MM.1S (cell line): ENCODE measurements around the gene TMEFF2.

Experiments
- DNase-seq: peaks from one replicate; pipeline ENCODE4 v3.0.0-alpha.2; 2015
- H2AFZ ChIP-seq: fragments of 300-600 bp; sonication (generic); 2 replicates; pipeline ENCODE4 v1.6.0; 2016; ENCODE audit warnings: antibody characterized with exemption, low read length
- H3F3A ChIP-seq: fragments of 300-600 bp; sonication (generic); 2 replicates; pipeline ENCODE4 v1.6.1; 2016; ENCODE audit warnings: mild to moderate bottlenecking, antibody characterized with exemption, low read length, moderate library complexity, mixed read lengths; ENCODE audit not compliant: insufficient read depth
- H3K27ac ChIP-seq: fragments of 300-600 bp; sonication (generic); 2 replicates; pipeline ENCODE4 v1.5.1; 2016; ENCODE audit warnings: mild to moderate bottlenecking, low read length
- H3K27me3 ChIP-seq: fragments of 300-600 bp; sonication (generic); replicated peaks from 2 replicates; pipeline ENCODE4 v1.6.0; 2016; ENCODE audit warnings: low read length; ENCODE audit not compliant: insufficient read depth
- H3K36me3 ChIP-seq: fragments of 300-600 bp; sonication (generic); replicated peaks from 2 replicates; pipeline ENCODE4 v1.6.1; 2016; ENCODE audit warnings: mild to moderate bottlenecking, low read length, mixed read lengths; ENCODE audit not compliant: insufficient read depth
- H3K4me1 ChIP-seq: fragments of 300-600 bp; sonication (generic); 2 replicates; pipeline ENCODE4 v1.6.1; 2016; ENCODE audit warnings: low read length, mixed read lengths
- H3K4me2 ChIP-seq: fragments of 300-600 bp; sonication (generic); 2 replicates; pipeline ENCODE4 v1.6.0; 2016; ENCODE audit warnings: low read depth, low read length
- H3K4me3 ChIP-seq: fragments of 300-600 bp; sonication (generic); 2 replicates; pipeline ENCODE4 v1.5.1; 2016; ENCODE audit warnings: low read length, mixed read lengths
- H3K79me2 ChIP-seq: fragments of 300-600 bp; sonication (generic); 2 replicates; pipeline ENCODE4 v1.6.1; 2016; ENCODE audit warnings: mixed run types, low read length, mixed read lengths
- H3K9ac ChIP-seq: fragments of 300-600 bp; sonication (generic); 2 replicates; pipeline ENCODE4 v1.6.1; 2016; ENCODE audit warnings: low read length, mixed read lengths
- H3K9me2 ChIP-seq: fragments of 300-600 bp; sonication (generic); replicated peaks from 2 replicates; pipeline ENCODE4 v1.6.1; 2016; ENCODE audit warnings: mild to moderate bottlenecking, low read length, mixed read lengths; ENCODE audit not compliant: insufficient read depth
- H3K9me3 ChIP-seq: fragments of 300-600 bp; sonication (generic); replicated peaks from 2 replicates; pipeline ENCODE4 v1.6.1; 2016; ENCODE audit warnings: mild to moderate bottlenecking, low read length, mixed read lengths; ENCODE audit not compliant: insufficient read depth
- H4K20me1 ChIP-seq: fragments of 300-600 bp; sonication (generic); 2 replicates; pipeline ENCODE4 v1.6.1; 2016; ENCODE audit warnings: mild to moderate bottlenecking, low read length, moderate library complexity, mixed read lengths; ENCODE audit not compliant: insufficient read depth
- EZH2 ChIP-seq: fragments of 300-600 bp; sonication (generic); optimal IDR thresholded peaks from 2 replicates; pipeline ENCODE3; 2017; ENCODE audit warnings: low read depth, mild to moderate bottlenecking, antibody characterized with exemption, low read length, mixed read lengths
- EZH2phosphoT487 ChIP-seq: fragments of 300-600 bp; sonication (generic); IDR thresholded peaks from 2 replicates; pipeline ENCODE4 v1.6.1; 2018; ENCODE audit warnings: antibody characterized with exemption, low read length
- TF ChIP-seq, protein P1 (sequence below): fragments of 300-600 bp; sonication (generic); IDR thresholded peaks from 2 replicates; pipeline ENCODE4 v1.5.1; 2016; ENCODE audit warnings: antibody characterized with exemption, low read length, mixed read lengths

Gene TMEFF2

DNA sequence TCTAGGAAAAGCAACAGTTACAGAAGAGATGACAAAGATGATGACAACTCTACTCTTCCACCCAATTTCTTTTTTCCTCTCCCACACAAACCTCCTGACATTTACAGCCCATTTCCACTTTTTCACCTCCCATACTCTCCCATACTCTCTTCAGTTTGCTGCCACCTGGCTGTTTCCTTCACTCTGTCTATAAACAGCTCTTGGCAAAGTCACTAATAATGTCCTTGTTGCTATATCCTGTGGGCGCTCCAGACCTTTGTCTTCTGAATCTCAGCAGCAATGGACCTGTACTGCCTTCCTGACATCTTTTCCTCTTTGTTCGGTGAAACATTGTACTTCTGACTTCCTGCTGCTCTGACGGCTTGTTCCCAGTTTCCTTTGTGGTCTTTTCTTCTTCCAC lies 287.2 kb downstream of the TMEFF2 start:
- Histone ChIP-seq H3K9ac (no peak overlapping the region), H3K4me1 (no peaks in the 10 kb centered on the region), H3F3A (no peaks in the 10 kb centered on the region), H3K4me2 (no peak overlapping the region), H3K9me2 (no peaks in the 10 kb centered on the region), H3K9me3 (no peaks in the 10 kb centered on the region), H3K36me3 (no peaks in the 10 kb centered on the region), H3K4me3 (no peak overlapping the region), H3K27ac (no peak overlapping the region), H2AFZ (no peak overlapping the region), H3K27me3 (no peaks in the 10 kb centered on the region), H3K79me2 (no peaks in the 10 kb centered on the region), H4K20me1 (no peaks in the 10 kb centered on the region)
- DNase-seq: no peak
- TF ChIP-seq, protein P1, sequence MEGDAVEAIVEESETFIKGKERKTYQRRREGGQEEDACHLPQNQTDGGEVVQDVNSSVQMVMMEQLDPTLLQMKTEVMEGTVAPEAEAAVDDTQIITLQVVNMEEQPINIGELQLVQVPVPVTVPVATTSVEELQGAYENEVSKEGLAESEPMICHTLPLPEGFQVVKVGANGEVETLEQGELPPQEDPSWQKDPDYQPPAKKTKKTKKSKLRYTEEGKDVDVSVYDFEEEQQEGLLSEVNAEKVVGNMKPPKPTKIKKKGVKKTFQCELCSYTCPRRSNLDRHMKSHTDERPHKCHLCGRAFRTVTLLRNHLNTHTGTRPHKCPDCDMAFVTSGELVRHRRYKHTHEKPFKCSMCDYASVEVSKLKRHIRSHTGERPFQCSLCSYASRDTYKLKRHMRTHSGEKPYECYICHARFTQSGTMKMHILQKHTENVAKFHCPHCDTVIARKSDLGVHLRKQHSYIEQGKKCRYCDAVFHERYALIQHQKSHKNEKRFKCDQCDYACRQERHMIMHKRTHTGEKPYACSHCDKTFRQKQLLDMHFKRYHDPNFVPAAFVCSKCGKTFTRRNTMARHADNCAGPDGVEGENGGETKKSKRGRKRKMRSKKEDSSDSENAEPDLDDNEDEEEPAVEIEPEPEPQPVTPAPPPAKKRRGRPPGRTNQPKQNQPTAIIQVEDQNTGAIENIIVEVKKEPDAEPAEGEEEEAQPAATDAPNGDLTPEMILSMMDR: no peak
- TF ChIP-seq EZH2 (no peak), EZH2phosphoT487 (no peak)

DNA sequence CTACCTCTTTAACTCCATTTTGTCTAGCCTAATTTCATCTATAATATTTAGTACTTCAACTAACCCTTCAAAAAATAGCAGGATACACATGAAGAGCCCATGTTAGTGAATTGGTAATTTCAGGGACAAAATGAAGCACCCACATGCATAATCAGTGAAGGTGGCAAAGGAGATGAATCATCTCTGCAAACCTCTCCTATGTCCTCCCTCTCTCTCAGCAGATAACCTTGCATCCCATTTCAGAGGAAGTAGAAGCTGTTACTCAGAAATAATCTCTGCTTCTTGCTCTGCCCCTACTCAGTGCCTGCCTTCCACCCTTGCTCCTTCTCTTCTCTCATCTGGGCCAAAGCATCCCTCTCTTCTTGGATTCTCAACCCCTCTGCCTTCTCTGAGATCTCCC lies 287.6 kb downstream of the TMEFF2 start:
- Histone ChIP-seq H3K4me1 (no peaks in the 10 kb centered on the region), H3K27me3 (no peaks in the 10 kb centered on the region), H3K36me3 (no peaks in the 10 kb centered on the region), H3K4me2 (no peak overlapping the region), H3F3A (no peaks in the 10 kb centered on the region), H3K4me3 (no peak overlapping the region), H3K9ac (no peak overlapping the region), H3K79me2 (no peaks in the 10 kb centered on the region), H3K9me3 (no peaks in the 10 kb centered on the region), H4K20me1 (no peaks in the 10 kb centered on the region), H2AFZ (no peak overlapping the region), H3K27ac (no peak overlapping the region), H3K9me2 (no peaks in the 10 kb centered on the region)
- no peak for DNase-seq
- TF ChIP-seq, protein P1: no peak
- TF ChIP-seq EZH2phosphoT487 (no peak), EZH2 (no peak)

DNA sequence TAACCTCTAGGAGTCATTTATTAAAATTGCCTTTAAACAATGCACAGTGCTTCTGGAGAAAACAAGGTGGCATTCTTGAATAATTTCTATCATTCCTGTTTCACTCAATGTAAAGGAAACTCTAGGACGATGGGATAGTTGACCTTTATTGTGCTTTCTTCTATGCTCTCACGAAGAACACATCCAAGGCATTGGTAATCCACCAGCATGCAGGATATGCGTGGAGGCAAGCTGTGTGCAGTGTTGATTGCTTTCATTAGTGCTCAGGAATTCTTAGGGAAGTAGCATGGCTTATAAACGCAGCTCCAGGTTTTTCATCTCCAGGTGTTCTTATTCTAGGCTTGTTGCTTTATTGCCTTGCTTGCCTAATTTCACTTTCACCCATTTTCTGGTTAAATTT lies 289.4 kb downstream of the TMEFF2 start:
- Histone ChIP-seq H3K4me1 (no peaks in the 10 kb centered on the region), H3K27me3 (no peaks in the 10 kb centered on the region), H4K20me1 (no peaks in the 10 kb centered on the region), H3K9ac (no peak overlapping the region), H3K9me2 (no peaks in the 10 kb centered on the region), H3K4me2 (no peak overlapping the region), H3K4me3 (no peak overlapping the region), H3K36me3 (no peaks in the 10 kb centered on the region), H3F3A (no peaks in the 10 kb centered on the region), H3K79me2 (no peaks in the 10 kb centered on the region), H2AFZ (no peak overlapping the region), H3K27ac (no peak overlapping the region), H3K9me3 (no peaks in the 10 kb centered on the region)
- TF ChIP-seq, protein P1: no peak
- TF ChIP-seq EZH2phosphoT487 (no peak), EZH2 (no peak)
- DNase-seq: no peak

DNA sequence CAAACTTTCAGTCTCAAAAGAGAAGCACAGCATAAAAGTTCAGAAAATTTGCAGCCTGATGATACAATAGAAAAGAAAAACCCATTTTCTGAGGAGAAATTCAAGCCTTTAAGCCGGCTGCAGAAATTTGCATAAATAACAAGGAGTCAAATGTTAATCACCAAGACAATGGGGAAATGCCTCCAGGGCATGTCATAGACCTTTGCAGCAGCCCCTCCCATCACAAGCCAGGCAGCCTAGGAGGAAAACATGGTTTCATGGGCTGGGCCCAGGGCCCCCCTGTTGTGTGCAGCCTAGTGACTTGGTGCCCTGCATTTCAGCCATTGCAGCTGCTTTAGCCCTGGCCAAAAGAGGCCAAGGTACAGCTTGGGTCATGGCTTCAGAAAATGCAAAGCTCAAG lies 293.7 kb downstream of the TMEFF2 start:
- no peaks in the 10 kb centered on the region for H3K4me1 ChIP-seq
- no peak for DNase-seq
- H4K20me1 ChIP-seq: no peaks in the 10 kb centered on the region
- H3K9ac ChIP-seq: no peak overlapping the region
- no peak overlapping the region for H2AFZ ChIP-seq
- H3K36me3 ChIP-seq: no peaks in the 10 kb centered on the region
- H3K4me3 ChIP-seq: no peak overlapping the region
- no peaks in the 10 kb centered on the region for H3K9me3 ChIP-seq
- H3K27me3 ChIP-seq: no peaks in the 10 kb centered on the region
- H3K27ac ChIP-seq: no peak overlapping the region
- no peaks in the 10 kb centered on the region for H3K9me2 ChIP-seq
- no peak overlapping the region for H3K4me2 ChIP-seq
- no peaks in the 10 kb centered on the region for H3F3A ChIP-seq
- TF ChIP-seq EZH2phosphoT487: no peak
- TF ChIP-seq, protein P1: no peak
- no peak for TF ChIP-seq EZH2
- no peaks in the 10 kb centered on the region for H3K79me2 ChIP-seq
